GM19043 (cell line): Measurements from ENCODE around the gene FHOD3.

Experiments
- ATAC-seq: cut with Tn5 transposase; IDR thresholded peaks from one replicate; pipeline ENCODE4 v1.9.1; 2021; ENCODE audit warnings: low read depth; ENCODE audit not compliant: unreplicated experiment

Gene FHOD3

GRCh38 chr18:36295214-36295613 lies 2.3 kb upstream of the FHOD3 start:
- ATAC-seq, result no peak

- no peak for ATAC-seq
These were observed 1.6 kb upstream of the FHOD3 start for GRCh38 chr18:36295880-36296301.

DNA sequence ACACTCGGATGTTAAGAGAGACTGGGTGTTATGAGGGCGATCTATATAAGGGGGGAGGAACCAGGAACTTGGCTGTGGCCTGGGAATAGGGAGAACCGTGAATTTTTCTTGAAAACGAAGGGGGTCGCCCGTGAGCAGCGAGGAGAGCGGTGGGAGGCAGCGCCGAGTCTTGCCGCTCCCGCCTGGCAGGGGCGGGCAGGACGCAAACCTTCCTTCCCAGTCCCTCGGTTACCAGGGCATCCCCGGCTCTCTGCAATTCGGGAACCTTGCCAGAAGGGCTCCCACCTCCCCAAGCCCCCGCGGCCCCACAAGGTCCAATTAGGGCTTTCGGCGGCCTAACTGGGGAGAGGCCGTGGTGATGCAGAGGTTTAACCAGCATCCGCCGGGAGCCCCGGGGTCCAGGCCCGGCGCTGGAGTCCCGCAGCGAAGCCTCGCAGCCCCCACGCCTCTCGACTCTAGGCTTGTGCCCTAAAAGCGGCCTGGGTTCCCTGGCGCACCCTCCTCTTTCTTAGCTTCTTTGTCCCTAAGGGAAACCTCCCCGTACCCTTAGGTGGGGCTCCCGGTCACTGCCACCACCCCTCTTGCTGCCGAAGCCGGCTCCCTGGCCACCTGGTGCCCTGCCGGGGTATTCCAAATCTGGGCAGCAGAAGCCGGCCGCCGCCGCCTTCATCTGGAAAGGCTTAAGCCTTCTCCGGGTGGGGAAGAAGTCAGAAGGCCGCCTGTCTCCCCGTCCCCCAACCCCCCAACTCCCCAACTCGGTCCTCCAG lies 680 bp upstream of the FHOD3 start:
- ATAC-seq, result no peak

GRCh38 chr18:36298126-36298741 lies 721 bp downstream of the FHOD3 start:
- no peak for ATAC-seq

GRCh38 chr18:36299015-36299414 lies 1.5 kb downstream of the FHOD3 start:
- ATAC-seq, result no peak

DNA sequence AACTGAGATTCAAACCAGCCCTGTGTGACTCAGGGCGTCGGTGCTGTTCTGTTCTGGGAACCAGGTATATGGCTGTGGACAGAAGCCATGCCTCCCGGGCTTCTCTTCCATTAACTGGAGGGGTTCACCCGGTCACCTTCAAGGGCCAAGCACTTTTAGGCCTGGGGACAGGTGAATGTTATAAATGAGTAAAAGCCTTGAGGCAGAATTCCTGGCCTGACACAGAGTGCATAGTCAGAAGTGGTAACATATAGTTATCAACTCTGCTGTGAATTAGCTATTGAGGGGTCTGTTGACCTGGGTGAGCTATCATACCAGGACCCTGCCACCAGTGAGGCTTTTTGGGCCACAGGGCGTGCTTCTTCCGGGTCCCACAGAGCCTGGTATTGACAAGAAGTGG lies 2.7 kb downstream of the FHOD3 start:
- no peak for ATAC-seq

GRCh38 chr18:36301884-36302283 lies 4.4 kb downstream of the FHOD3 start:
- ATAC-seq, result no peak

GRCh38 chr18:36302676-36303075 lies 5.2 kb downstream of the FHOD3 start:
- ATAC-seq, result no peak

DNA sequence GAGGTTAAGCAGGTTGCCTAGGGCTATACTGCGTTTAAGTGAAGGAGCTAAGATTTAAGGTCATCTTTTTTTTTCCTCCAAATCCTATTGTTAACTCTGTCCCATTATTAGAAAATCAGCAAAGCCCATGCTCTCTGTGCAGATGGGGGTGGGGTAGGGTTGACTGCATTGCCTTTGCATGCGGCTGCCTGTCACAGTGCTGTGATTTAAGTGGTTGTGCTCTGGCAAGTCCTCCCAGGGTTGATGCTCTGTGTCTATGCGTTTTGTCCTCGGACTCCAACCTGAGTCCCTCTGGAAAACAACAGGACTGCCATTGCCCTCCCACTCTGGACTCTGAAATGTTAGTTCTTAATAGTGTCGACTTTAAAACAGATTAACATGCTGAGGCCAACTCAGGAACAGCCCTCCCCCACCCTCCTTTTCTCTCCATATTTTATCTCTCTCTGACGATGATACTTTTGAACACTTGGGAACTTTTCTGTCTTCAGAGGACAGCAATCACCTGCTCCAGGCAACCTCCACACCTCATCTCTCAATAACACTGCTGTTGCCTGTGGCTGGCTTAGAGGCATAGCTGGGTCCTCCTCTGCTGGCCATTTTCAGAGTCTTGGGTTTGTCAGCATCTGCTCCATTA lies 5.8 kb downstream of the FHOD3 start:
- no peak for ATAC-seq

DNA sequence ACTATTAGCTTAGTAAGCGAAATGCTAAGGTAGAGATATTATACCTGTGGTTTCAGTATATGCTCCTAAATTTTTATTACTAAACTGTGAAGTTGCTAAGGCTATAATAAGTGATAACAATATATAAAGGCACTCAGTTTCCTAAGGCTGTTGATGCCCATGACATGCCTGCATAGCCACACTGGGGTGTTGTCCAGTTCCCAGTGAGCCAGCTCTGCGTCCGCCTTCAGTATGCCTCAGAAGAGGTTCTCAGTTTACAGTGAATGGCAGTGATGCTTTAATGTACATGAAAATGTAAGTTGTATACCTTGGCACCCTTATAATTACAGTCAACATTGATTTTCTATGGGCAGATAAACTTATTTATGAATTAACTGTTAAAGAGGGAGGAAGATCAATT lies 7.2 kb downstream of the FHOD3 start:
- ATAC-seq, result no peak

DNA sequence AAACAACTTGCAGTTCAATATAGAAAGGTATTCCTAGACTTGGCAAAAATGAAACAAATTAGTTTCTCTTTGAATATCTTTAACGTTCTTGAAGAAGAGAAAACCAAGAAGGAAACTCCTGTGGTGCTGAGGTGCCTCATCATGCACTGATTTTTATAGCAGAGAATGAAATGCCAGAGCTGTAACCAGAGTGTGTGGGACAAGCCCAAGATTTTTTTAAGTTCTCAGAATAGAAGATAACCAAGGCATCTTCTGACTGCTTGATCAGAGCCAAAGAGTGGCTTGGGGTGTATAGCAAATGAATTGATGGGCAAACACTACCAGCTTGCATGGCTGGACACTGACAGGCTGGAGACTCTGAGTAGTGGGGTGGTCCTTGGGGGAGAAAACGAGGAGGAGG lies 7.9 kb downstream of the FHOD3 start:
- ATAC-seq, result no peak

DNA sequence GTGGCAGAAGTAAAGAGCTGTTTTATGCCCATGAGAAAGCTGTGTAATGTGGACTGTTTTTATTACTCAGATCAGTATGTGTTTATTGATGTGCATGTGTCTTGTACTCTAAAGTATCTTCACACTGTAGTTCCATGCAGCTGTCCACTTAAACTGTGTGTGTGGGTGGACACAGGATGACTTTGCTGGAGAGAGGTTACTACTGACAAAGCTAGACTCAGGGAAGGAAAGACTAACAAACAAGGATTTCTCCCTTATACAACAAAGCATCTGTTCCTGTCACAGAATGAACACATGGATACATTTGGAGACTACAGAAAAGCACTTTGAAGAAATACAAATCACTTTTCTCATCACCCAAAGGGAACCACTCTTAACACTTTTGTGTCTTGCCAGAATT lies 10.0 kb downstream of the FHOD3 start:
- ATAC-seq, result no peak

- ATAC-seq, result no peak
These were observed 11.4 kb downstream of the FHOD3 start for GRCh38 chr18:36308711-36309435.

- ATAC-seq, result no peak
These were observed 12.2 kb downstream of the FHOD3 start for GRCh38 chr18:36309436-36310391.

DNA sequence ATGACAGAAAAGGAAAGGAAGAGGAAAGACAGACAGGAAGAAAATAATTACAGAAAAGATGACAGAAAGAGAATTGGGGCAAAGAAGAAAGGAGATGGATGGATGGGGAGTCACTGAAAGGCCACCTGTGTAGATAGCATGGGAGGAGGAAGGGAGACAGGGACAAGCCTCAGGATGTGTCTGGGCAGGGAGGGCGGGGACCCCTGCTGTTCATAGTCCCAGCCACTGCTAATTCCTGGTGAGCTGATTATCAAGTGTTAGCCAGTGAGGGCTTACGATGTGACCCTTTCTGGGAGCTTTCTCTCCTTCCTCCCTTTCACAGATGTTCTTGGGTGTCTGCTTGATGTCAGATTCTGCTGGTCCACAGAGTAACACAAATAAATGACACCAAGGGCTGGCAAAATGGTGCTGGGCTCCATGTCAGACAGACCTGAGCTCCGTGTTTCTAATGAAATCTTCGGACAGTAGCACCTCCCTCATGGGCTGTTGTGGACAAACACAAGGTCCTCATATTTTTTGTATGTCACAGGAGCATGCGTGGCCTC lies 13.6 kb downstream of the FHOD3 start:
- no peak for ATAC-seq

DNA sequence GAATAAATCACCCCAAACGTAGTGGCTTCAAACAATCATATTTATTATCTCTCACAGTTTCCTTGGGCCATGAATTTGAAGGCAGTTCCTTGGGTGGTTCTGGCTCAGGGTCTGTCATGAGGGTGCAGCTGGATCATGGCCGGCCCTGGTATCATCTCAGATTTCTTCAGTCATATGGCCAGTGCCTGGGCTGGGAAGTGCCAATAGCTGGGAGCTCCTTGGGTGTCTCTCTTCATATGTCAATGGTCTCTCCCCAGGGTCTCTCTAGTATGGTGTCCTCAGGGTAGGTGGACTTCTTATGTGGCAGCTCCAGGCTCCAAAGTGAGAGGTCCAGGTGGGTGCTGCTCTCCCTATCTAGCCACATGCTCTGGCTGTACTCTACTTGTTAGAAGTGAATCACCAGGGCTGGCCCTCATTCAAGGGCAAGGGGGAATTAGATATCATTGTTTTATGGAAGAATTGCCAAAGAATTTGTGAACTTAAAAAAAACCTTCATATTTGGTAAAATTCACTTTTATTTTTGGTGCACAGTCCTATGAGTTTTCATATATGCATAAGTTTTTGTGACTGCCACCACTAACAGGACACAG lies 15.4 kb downstream of the FHOD3 start:
- no peak for ATAC-seq

GRCh38 chr18:36314098-36314497 lies 16.6 kb downstream of the FHOD3 start:
- ATAC-seq, result no peak

GRCh38 chr18:36314754-36315153 lies 17.2 kb downstream of the FHOD3 start:
- ATAC-seq, result no peak

DNA sequence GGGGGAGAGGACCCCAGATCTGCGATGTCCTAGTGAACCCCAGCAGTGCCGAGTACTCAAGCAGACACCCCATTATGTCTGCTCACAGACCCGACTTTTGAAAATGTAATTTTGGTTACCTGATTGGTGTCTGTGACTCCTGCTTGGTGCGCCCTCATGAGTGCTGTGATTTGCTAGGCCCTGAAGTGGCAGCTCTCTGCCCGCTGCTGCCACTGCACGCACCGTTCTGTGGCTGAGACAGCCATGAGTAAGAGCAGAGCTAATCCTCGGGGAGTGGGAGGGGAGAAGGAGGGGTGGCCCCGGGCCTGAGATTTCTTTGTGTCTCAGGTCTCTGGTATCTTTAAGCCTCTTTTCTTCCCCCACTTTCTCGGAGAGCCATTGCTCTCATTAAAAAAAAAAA lies 18.2 kb downstream of the FHOD3 start:
- no peak for ATAC-seq
